GM23338 (cell line): ENCODE measurements around the gene CD82. TPM values are rescaled to one million over a fixed set of nuclear protein-coding genes. Genes with fewer than 3 reads are reported as not detected.

ENCODE experiments used
- ATAC-seq: fragments of 200-7000 bp; cut with Tn5 transposase; 3 replicates; pipeline ENCODE4 v1.9.1; 2020
- DNase-seq: peaks from one replicate; pipeline ENCODE4 v3.0.0-alpha.2; 2015; ENCODE audit warnings: low spot score
- H2AFZ ChIP-seq: fragments of 200-600 bp; sonication (generic); 2 replicates; pipeline ENCODE4 v1.8.0; 2016; ENCODE audit warnings: antibody characterized with exemption, mild to moderate bottlenecking, moderate library complexity
- H3F3A ChIP-seq: fragments of 200-600 bp; sonication (generic); replicated peaks from 2 replicates; pipeline ENCODE4 v1.8.0; 2017; ENCODE audit warnings: antibody characterized with exemption, mixed run types, low read depth
- H3K27ac ChIP-seq: fragments of 200-600 bp; sonication (generic); 2 replicates; pipeline ENCODE4 v1.6.1; 2016; ENCODE audit warnings: low read depth
- H3K27me3 ChIP-seq: fragments of 200-600 bp; sonication (generic); 2 replicates; pipeline ENCODE4 v1.8.0; 2016; ENCODE audit warnings: mild to moderate bottlenecking, mixed run types, moderate library complexity; ENCODE audit not compliant: insufficient read depth
- H3K36me3 ChIP-seq: fragments of 200-600 bp; sonication (generic); 2 replicates; pipeline ENCODE4 v1.8.0; 2016; ENCODE audit warnings: mild to moderate bottlenecking; ENCODE audit not compliant: insufficient read depth
- H3K4me1 ChIP-seq: fragments of 200-600 bp; sonication (generic); 2 replicates; pipeline ENCODE4 v1.8.0; 2016; ENCODE audit warnings: mild to moderate bottlenecking, moderate library complexity; ENCODE audit not compliant: insufficient read depth
- H3K4me2 ChIP-seq: fragments of 200-600 bp; sonication (generic); 2 replicates; pipeline ENCODE4 v1.7.1; 2017; ENCODE audit warnings: mixed run types
- H3K4me3 ChIP-seq: fragments of 200-600 bp; sonication (generic); 2 replicates; pipeline ENCODE4 v1.6.1; 2016; ENCODE audit warnings: mixed run types
- H3K79me2 ChIP-seq: fragments of 200-600 bp; sonication (generic); replicated peaks from 2 replicates; pipeline ENCODE4 v1.8.0; 2017; ENCODE audit warnings: mild to moderate bottlenecking; ENCODE audit not compliant: insufficient read depth
- H3K9me2 ChIP-seq: fragments of 200-600 bp; sonication (generic); 2 replicates; pipeline ENCODE4 v1.8.0; 2017; ENCODE audit not compliant: insufficient read depth
- H4K20me1 ChIP-seq: fragments of 200-600 bp; sonication (generic); replicated peaks from 2 replicates; pipeline ENCODE4 v1.8.0; 2017; ENCODE audit warnings: mild to moderate bottlenecking; ENCODE audit not compliant: insufficient read depth
- H3K27ac Mint-ChIP-seq: 2 replicates; pipeline ENCODE4 v1.8.0; 2020; ENCODE audit warnings: inconsistent platforms, mild to moderate bottlenecking, moderate library complexity, mixed read lengths
- H3K27me3 Mint-ChIP-seq: 3 replicates; pipeline ENCODE4 v1.8.0; 2022; ENCODE audit warnings: low read depth, mild to moderate bottlenecking, moderate library complexity, mixed read lengths, inconsistent platforms; ENCODE audit not compliant: insufficient read depth, poor library complexity
- H3K36me3 Mint-ChIP-seq: 3 replicates; pipeline ENCODE4 v1.8.0; 2021; ENCODE audit warnings: low read depth, mild to moderate bottlenecking, inconsistent platforms, moderate library complexity, mixed read lengths
- H3K4me1 Mint-ChIP-seq: 3 replicates; pipeline ENCODE4 v1.8.0; 2020; ENCODE audit warnings: mild to moderate bottlenecking, inconsistent platforms, mixed read lengths
- H3K4me3 Mint-ChIP-seq: 3 replicates; pipeline ENCODE4 v1.8.0; 2021; ENCODE audit warnings: moderate library complexity, mild to moderate bottlenecking, inconsistent platforms, mixed read lengths
- H3K9me3 Mint-ChIP-seq: 3 replicates; pipeline ENCODE4 v1.8.0; 2020; ENCODE audit warnings: moderate library complexity, mild to moderate bottlenecking, inconsistent platforms, mixed read lengths
- EZH2phosphoT487 ChIP-seq: fragments of 200-600 bp; sonication (generic); IDR thresholded peaks from one replicate; pipeline ENCODE4 v1.8.1; 2018; ENCODE audit warnings: antibody characterized with exemption; ENCODE audit not compliant: unreplicated experiment
- JUNB ChIP-seq: IDR thresholded peaks from one replicate; pipeline ENCODE4 v1.6.1; 2016; ENCODE audit warnings: antibody characterized with exemption; ENCODE audit not compliant: unreplicated experiment
- POLR2AphosphoS5 ChIP-seq: IDR thresholded peaks from 2 replicates; pipeline ENCODE4 v1.6.1; 2016; ENCODE audit warnings: antibody characterized with exemption, low read depth
- REST ChIP-seq: IDR thresholded peaks from one replicate; pipeline ENCODE4 v1.6.1; 2018; ENCODE audit warnings: antibody characterized with exemption; ENCODE audit not compliant: unreplicated experiment
- STAT1 ChIP-seq: IDR thresholded peaks from one replicate; pipeline ENCODE4 v1.6.1; 2016; ENCODE audit warnings: antibody characterized with exemption; ENCODE audit not compliant: unreplicated experiment
- ZNF114 ChIP-seq: fragments of 250-450 bp; sonication (Bioruptor Pico); IDR thresholded peaks from 2 replicates; pipeline ENCODE4 v1.5.0; 2020; ENCODE audit warnings: mild to moderate bottlenecking, moderate library complexity
- ZNF331 ChIP-seq: fragments of 250-450 bp; sonication (Bioruptor Pico); IDR thresholded peaks from 2 replicates; pipeline ENCODE4 v1.5.0; 2020; ENCODE audit warnings: low read depth, mild to moderate bottlenecking, moderate library complexity
- ZNF462 ChIP-seq: fragments of 250-450 bp; sonication (Bioruptor Pico); IDR thresholded peaks from 2 replicates; pipeline ENCODE4 v1.5.0; 2020; ENCODE audit warnings: mild to moderate bottlenecking, moderate library complexity
- polyA plus RNA-seq: library from polyadenylated mRNA; unstranded; fragments of >200 nt; fragmentation: Nextera tagmentation; extraction: Ambion mirVana; gene quantifications from 2 replicates; pipeline ENCODE4 v1.2.1, GENCODE V29; 2016
- total RNA-seq: library from RNA; depleted of rRNA; stranded (reverse); fragments of >200 nt; shearing (Covaris generic); gene quantifications from 2 replicates; pipeline ENCODE4 v1.2.3, GENCODE V29; 2014
- TF ChIP-seq, protein P1 (sequence below): IDR thresholded peaks from 2 replicates; pipeline ENCODE4 v1.6.1; 2016; ENCODE audit warnings: antibody characterized with exemption

CD82 gene
- total and polyA plus RNA-seq, 2 experiments from 2014 or later = 4.4 to 4.9 TPM

DNA sequence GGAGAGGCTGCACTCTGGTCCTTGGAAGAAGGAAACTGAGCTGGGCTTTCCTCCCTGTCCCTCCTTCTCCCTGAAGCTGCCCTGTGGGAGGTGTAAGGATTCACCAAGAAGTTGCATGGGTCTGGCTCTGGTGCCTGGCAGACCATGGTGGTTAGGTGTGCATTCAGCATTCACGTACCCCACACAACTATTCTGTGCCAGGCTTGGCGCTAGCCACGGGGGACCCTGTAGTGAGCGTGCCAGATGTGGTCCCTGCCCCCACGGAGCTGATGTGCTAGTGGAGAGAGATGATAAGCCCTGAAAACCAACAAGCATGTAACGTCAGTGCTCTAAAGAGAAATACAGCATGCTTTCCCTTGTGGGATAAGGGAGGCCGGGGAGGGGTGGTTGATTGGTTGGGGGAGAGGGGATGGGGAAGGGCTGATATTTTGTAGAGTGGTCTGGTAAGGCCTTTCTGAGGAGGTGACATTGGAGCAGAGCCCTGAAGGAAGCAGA is 48.9 kb downstream of the CD82 start (continued):
- TF ChIP-seq, protein P1, sequence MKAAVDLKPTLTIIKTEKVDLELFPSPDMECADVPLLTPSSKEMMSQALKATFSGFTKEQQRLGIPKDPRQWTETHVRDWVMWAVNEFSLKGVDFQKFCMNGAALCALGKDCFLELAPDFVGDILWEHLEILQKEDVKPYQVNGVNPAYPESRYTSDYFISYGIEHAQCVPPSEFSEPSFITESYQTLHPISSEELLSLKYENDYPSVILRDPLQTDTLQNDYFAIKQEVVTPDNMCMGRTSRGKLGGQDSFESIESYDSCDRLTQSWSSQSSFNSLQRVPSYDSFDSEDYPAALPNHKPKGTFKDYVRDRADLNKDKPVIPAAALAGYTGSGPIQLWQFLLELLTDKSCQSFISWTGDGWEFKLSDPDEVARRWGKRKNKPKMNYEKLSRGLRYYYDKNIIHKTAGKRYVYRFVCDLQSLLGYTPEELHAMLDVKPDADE = no peak
- TF ChIP-seq JUNB (no peak), REST (no peak), EZH2phosphoT487 (no peak), POLR2AphosphoS5 (no peak), ZNF114 (no peak), ZNF331 (CRISPR knock-in tag) (no peak)

- Histone ChIP-seq H3K4me3 (no peak overlapping the region), H3K79me2 (no peaks in the 10 kb centered on the region), H3K4me1 (no peaks in the 10 kb centered on the region), H4K20me1 (no peaks in the 10 kb centered on the region), H3K27ac (no peak overlapping the region), H3F3A (no peaks in the 10 kb centered on the region; the same call in 1 of the 2 replicates), H3K4me2 (no peak overlapping the region), H3K9me2 (no peaks in the 10 kb centered on the region), H3K27me3 (no peaks in the 10 kb centered on the region), H3K36me3 (no peaks in the 10 kb centered on the region), H2AFZ (no peak overlapping the region)
- ATAC-seq (peak; percentile 12; the same call in 2 of the 3 replicates), DNase-seq (no peak)
- Mint-ChIP-seq H3K9me3 (no peaks in the 10 kb centered on the region), H3K4me3 (no peak overlapping the region), H3K27me3 (peaks cover 13% of the 10 kb centered on the region), H3K27ac (no peak overlapping the region), H3K4me1 (peaks cover 8% of the 10 kb centered on the region), H3K36me3 (no peaks in the 10 kb centered on the region)
- no peak for TF ChIP-seq REST
- TF ChIP-seq JUNB = no peak
- TF ChIP-seq EZH2phosphoT487 = no peak
- no peak for TF ChIP-seq STAT1
- TF ChIP-seq ZNF462 = no peak
Measured at GRCh38 chr11:44615041-44615755, 49.7 kb downstream of the CD82 start.
